Activated CD4-positive, alpha-beta T cell treated with anti-CD3 and anti-CD28 coated beads, Interleukin-2, Interleukin-6, amounts not matched to agents 100 ng/mL and 50 ng/mL, durations not matched to agents 16 hours and 8 hours (primary cell): ENCODE data around the gene BIRC3.

Source experiments
- DNase-seq: peaks from one replicate; pipeline ENCODE4 v3.0.0-alpha.2; 2020

The BIRC3 gene

GRCh38 chr11:102317099-102317767 is at the start of gene BIRC3:
BIRC3 (plus strand) TSS chr11:102317484; CDS start chr11:102324510, 7,026 bp downstream.
- DNase-seq: peak; percentile 97

GRCh38 chr11:102267609-102268008 is 49.7 kb upstream of the BIRC3 start:
- no peak for DNase-seq

GRCh38 chr11:102268083-102268984 is 49.0 kb upstream of the BIRC3 start:
- peak; percentile 78 for DNase-seq

DNA sequence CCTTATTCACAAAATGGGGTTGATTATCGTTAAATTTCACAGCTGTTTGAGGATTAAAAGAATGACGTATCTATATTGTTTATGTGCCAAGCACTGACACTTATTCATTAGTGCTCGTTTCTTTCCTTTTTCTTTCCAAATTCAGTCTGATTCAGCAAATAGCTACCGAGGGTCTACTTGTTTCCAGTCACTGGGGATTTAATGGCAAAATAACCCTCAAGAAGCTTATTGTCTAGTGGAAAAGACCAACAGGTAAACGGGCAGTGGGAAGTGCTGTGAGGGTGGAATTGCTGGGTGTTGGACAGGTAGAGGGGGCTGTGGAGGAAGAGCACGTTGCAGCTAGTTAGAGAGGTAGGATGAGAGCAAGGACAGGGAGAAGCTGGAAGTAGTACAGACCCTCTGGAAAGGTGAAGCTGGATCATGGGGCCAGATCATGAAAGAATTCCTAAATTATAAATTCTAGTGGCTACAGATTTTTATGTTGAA is 48.3 kb upstream of the BIRC3 start:
- no peak for DNase-seq

GRCh38 chr11:102269927-102270326 is 47.4 kb upstream of the BIRC3 start:
- DNase-seq: no peak

GRCh38 chr11:102272047-102272824 is 45.0 kb upstream of the BIRC3 start:
- DNase-seq: no peak

DNA sequence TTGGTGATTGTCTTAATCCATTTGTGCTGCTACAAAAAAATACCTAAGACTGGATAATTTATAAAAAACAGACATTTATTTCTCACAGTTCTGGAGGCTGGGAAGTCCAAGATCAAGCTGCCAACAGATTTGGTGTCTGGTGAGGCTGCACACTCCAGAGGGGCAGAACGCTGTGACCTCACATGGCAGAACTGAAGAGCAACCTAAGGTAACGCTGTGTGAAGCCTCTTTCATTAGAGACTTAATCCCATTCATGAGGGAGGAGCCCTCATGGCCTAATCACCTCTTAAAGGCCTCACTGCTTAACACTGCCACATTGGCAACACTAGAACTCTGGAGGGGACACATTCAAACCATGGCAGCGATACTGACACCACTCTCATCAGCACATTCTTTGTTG is 42.7 kb upstream of the BIRC3 start:
- DNase-seq: no peak

DNA sequence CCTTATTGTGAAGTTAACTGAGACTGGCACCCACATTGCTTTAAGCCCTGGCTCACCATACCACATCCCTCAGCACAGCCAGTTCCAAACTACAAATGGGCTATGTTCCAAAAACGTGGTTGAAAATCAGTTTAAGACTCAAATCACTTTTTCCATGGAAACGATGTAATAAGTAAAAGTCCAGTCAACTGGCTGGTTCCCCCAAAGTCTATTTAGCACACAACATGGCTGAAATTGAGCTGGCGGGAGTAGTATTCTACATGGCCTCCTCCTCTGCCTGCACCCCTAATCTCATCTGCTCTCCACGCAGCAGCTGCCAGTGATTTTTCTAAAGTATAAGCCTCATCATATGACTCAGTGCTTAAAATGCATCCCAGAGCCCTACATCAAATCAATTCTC is 40.9 kb upstream of the BIRC3 start:
- DNase-seq: no peak

- no peak for DNase-seq
Observed at GRCh38 chr11:102276783-102277182, 40.5 kb upstream of the BIRC3 start.

DNA sequence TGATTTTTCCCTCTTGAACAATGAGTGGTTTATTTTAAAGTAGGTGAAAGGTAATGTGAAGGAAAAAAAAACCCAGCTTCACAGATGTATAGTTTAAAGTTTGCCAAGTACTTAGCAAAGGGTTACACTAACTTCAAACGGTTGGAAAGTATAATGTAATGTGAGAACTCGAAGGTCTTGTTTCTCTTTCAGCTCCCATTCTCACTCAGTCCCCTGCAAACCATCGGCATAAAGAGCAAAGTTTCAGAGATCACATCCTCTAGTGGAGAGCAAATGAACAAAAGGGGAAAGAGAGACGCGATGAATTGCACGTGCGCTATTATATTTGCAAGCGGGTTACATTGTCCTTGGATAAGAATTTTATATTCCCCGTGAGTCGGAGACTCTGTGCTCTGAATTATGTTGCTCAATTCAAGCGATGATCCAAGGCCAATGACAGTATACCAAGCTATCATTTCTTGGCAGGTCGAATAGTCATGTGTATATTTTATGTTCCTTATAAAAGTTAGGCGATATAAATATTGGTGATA is 37.6 kb upstream of the BIRC3 start:
- peak; percentile 45 for DNase-seq

- DNase-seq: no peak
Observed at GRCh38 chr11:102280245-102280833, 36.9 kb upstream of the BIRC3 start.

DNA sequence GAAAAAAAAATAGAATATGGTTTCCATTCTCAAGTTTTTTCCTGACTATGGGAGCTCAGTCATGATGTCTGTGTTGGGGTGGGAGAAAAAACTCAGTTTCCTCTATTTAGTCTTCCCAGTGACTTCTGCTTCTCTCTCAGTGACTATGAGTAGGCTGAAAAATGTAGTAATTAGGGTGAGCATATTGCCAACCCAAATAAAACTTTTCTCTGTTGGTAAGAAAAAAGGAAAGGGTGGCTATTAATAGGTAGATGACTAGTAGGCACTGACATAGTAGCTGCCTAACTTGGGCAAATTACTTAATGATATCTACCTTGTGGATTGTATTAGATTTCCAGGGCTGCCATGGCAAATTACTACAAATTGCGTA is 34.2 kb upstream of the BIRC3 start:
- no peak for DNase-seq

DNA sequence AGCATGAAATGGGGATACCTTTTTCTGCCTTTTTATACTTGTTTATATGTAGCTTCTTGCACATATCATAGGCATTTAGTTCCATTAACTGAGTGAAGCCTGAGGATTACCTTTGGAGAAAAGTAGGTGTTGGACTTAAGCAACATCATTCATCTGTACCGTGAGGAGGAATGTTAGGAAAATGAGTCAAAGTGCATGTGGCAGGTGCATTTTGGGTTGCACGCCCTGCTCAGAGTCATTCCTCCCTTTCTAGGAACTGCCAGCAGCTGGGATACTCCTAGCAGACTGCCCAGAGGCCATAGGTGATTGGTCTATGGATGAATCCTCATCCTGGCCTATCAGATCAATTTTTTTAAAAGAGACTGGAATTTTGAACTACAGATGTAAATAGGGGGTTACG is 33.3 kb upstream of the BIRC3 start:
- no peak for DNase-seq

DNA sequence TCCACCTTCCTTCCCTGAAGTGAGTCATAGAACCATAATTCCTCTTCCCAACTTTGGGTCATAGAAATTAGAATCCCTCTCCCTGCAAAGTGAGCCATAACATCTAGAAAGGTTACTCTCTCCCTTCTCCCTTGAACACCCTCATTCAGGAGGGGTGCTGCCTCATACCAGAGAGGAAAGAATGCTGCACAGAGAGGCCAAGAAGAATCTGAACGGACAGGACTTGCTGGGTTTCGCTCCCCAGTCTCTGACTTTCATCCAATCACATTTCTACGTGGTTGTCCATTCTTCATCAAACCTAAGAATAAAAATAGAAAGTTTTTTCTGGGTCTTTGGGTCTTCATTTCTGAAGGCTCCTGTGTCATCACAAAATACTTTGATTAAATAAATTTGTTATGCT is 31.0 kb upstream of the BIRC3 start:
- no peak for DNase-seq

DNA sequence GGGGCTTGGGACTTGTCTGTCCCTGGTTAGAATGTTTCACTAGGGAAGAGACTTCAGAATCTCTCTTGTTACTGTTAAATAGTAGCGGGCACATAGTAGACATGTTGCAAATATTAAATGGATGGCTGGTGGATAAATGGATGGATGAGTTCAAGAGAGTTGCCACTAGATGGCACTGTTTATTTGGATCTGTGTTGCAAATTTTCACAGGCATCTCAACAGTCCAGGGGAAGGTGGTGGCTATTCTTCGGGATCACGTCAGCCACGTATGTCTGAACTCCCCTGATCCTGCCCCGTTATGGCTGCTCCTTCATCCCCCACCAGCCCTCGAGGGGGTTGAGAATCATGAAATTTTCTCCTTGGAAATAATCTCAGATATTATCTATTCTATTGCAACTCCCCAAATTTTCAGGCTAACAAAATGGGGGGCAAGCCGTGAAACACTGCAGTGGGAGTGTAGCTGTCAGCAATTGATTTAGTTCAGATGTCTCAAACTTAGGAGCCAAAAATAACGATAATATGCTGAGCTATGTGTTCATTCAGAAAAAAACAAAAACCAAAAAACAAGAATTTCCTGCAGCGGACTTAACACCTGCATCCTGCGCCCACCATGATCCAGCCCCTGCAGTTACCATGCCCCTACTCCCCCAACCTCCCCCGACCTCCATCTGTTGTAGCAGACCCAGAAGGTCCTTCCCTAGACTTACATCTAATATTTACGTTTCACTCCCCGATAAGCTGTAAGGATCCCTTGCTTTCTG is 29.1 kb upstream of the BIRC3 start:
- peak; percentile 79 for DNase-seq

- DNase-seq: no peak
Observed at GRCh38 chr11:102288725-102289083, 28.6 kb upstream of the BIRC3 start.

GRCh38 chr11:102289592-102289991 is 27.7 kb upstream of the BIRC3 start:
- no peak for DNase-seq

GRCh38 chr11:102291831-102292230 is 25.5 kb upstream of the BIRC3 start:
- no peak for DNase-seq

- DNase-seq: no peak
Observed at GRCh38 chr11:102292933-102293332, 24.4 kb upstream of the BIRC3 start.

GRCh38 chr11:102293873-102294601 is 23.2 kb upstream of the BIRC3 start:
- peak; percentile 72 for DNase-seq

GRCh38 chr11:102295045-102295444 is 22.2 kb upstream of the BIRC3 start:
- DNase-seq: no peak
